Chondrocyte (in vitro differentiated cells): ENCODE data around the gene FAF1. TPM values are rescaled to one million over a fixed set of nuclear protein-coding genes. Genes with fewer than 3 reads are reported as not detected.
"Not testable (repeated sequence)": the region's sequence is repeated elsewhere in the genome, so short reads cannot be mapped to it uniquely, and the experiment has no call there.

Source experiments
- DNase-seq: peaks from one replicate; pipeline ENCODE4 v3.0.0; 2021; ENCODE audit warnings: mixed read lengths, low spot score
- H3K27ac Mint-ChIP-seq: one replicate; pipeline ENCODE4 v1.8.0; 2021; ENCODE audit warnings: mild to moderate bottlenecking, moderate library complexity, mixed read lengths; ENCODE audit not compliant: unreplicated experiment
- H3K27me3 Mint-ChIP-seq: 2 replicates; pipeline ENCODE4 v1.8.0; 2021; ENCODE audit warnings: low read depth, mixed read lengths
- H3K36me3 Mint-ChIP-seq: 2 replicates; pipeline ENCODE4 v1.8.0; 2021; ENCODE audit warnings: low read depth, mixed read lengths
- H3K4me1 Mint-ChIP-seq: 2 replicates; pipeline ENCODE4 v1.8.0; 2021; ENCODE audit warnings: low read depth, mild to moderate bottlenecking, mixed read lengths
- H3K4me3 Mint-ChIP-seq: one replicate; pipeline ENCODE4 v1.8.0; 2021; ENCODE audit warnings: mild to moderate bottlenecking, moderate library complexity, mixed read lengths; ENCODE audit not compliant: unreplicated experiment
- H3K9me3 Mint-ChIP-seq: 2 replicates; pipeline ENCODE4 v1.8.0; 2021; ENCODE audit warnings: low read depth, mixed read lengths
- total RNA-seq: library from RNA; stranded (reverse); gene quantifications from 3 replicates; pipeline ENCODE4 v1.2.1, GENCODE V29; 2021
- TF ChIP-seq, protein P1 (sequence below): fragments of 200-600 bp; sonication (generic); IDR thresholded peaks from 2 replicates; pipeline ENCODE4 v1.5.0; 2021; ENCODE audit warnings: antibody characterized with exemption, mild to moderate bottlenecking, moderate library complexity

FAF1 gene
- total RNA-seq, 1 donor from 2014 or later, result 38.7 TPM

DNA sequence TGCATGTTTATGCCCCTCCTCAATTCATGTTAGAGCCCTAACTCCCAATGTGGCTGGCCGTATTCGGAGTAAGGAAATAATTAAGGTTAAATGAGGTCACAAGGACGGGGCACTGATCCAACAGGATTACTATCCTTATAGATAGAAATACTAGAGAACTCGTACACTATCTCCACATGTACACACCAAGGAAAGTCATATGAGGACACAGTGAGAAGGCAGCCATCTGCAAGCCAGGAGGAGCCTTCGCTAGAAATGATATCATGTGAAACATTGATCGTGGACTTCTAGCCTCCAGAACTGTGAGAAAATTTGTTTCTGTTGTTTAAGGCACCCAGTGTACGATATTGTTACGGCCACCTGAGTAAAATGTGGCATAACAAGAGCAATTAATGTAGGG is 79.7 kb downstream of the FAF1 start:
- Mint-ChIP-seq H3K4me1 (no peaks in the 10 kb centered on the region), H3K36me3 (no peaks in the 10 kb centered on the region), H3K27me3 (no peaks in the 10 kb centered on the region), H3K4me3 (no peak overlapping the region), H3K27ac (no peak overlapping the region), H3K9me3 (peaks cover 3% of the 10 kb centered on the region)
- TF ChIP-seq, protein P1, sequence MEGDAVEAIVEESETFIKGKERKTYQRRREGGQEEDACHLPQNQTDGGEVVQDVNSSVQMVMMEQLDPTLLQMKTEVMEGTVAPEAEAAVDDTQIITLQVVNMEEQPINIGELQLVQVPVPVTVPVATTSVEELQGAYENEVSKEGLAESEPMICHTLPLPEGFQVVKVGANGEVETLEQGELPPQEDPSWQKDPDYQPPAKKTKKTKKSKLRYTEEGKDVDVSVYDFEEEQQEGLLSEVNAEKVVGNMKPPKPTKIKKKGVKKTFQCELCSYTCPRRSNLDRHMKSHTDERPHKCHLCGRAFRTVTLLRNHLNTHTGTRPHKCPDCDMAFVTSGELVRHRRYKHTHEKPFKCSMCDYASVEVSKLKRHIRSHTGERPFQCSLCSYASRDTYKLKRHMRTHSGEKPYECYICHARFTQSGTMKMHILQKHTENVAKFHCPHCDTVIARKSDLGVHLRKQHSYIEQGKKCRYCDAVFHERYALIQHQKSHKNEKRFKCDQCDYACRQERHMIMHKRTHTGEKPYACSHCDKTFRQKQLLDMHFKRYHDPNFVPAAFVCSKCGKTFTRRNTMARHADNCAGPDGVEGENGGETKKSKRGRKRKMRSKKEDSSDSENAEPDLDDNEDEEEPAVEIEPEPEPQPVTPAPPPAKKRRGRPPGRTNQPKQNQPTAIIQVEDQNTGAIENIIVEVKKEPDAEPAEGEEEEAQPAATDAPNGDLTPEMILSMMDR, result no peak
- no peak for DNase-seq

DNA sequence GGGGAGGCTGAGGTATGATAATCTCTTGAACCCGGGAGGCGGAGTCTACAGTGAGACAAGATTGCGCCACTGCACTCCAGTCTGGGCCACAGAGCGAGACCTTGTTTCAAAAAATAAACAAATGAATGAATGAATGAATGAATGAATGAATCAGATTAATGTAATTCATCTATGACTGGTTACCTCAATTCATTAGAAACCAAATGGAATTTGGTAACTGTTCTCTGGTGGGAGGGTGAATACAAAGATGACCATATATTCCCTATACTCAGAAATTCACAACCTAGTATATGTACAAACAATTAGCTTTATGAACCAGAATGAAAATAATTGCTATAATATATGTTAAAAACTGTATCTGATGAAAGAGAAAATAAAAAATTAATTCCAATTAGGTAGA is 80.9 kb downstream of the FAF1 start:
- H3K9me3 Mint-ChIP-seq, result no peaks in the 10 kb centered on the region
- no peaks in the 10 kb centered on the region for H3K36me3 Mint-ChIP-seq
- no peak overlapping the region for H3K4me3 Mint-ChIP-seq

DNA sequence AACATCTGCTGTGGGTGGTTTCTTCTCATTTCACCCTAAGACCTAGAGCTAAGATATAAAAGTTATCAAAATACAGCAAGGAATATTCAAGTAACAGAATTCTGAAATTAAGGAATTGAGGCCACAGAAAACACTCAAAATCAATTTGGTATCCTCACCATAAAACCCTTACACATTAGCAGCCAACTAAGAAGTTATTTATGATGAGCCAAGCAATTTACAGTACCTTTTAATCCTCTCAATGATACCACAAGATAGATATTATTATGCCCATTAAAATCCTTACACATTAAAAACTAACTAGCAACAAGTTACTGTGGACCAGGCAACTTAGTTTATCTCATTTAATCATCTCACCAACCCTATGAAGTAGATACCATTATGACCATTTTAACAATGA is 81.6 kb downstream of the FAF1 start:
- no peak overlapping the region for H3K4me3 Mint-ChIP-seq
- no peaks in the 10 kb centered on the region for H3K27me3 Mint-ChIP-seq
- H3K27ac Mint-ChIP-seq, result no peak overlapping the region
- no peak for DNase-seq
- H3K9me3 Mint-ChIP-seq, result no peaks in the 10 kb centered on the region
- TF ChIP-seq, protein P1, result no peak
- H3K4me1 Mint-ChIP-seq, result peaks cover 4% of the 10 kb centered on the region
- no peaks in the 10 kb centered on the region for H3K36me3 Mint-ChIP-seq

More for the DNA sequence above, 80.9 kb downstream of the FAF1 start:
- Mint-ChIP-seq H3K27me3 (no peaks in the 10 kb centered on the region), H3K27ac (no peak overlapping the region), H3K4me1 (no peaks in the 10 kb centered on the region)
- TF ChIP-seq, protein P1, result no peak
- DNase-seq, result no peak

DNA sequence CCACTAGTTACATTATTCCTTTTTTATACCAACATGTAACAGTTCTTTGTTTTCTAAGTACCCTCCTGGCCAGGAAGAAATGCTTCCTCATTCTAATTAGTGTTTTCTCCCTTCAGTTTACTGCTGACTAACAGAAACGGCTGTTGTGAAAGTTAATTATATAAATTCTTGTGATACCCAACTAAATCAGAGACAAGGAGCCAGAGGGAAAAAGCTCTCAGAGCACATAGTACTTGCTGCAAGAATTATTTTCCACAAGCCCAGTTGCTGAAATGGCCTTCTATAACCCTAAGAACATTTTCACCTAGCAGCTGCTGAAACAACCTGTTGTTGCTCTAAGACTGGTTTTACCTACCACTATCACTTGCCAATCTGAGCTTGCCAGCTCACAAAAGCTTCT is 82.4 kb downstream of the FAF1 start:
- no peaks in the 10 kb centered on the region for H3K9me3 Mint-ChIP-seq
- no peak overlapping the region for H3K4me3 Mint-ChIP-seq
- no peaks in the 10 kb centered on the region for H3K27me3 Mint-ChIP-seq
- H3K4me1 Mint-ChIP-seq, result peaks cover 7% of the 10 kb centered on the region
- TF ChIP-seq, protein P1, result no peak
- DNase-seq, result no peak
- H3K36me3 Mint-ChIP-seq, result no peaks in the 10 kb centered on the region
- no peak overlapping the region for H3K27ac Mint-ChIP-seq

DNA sequence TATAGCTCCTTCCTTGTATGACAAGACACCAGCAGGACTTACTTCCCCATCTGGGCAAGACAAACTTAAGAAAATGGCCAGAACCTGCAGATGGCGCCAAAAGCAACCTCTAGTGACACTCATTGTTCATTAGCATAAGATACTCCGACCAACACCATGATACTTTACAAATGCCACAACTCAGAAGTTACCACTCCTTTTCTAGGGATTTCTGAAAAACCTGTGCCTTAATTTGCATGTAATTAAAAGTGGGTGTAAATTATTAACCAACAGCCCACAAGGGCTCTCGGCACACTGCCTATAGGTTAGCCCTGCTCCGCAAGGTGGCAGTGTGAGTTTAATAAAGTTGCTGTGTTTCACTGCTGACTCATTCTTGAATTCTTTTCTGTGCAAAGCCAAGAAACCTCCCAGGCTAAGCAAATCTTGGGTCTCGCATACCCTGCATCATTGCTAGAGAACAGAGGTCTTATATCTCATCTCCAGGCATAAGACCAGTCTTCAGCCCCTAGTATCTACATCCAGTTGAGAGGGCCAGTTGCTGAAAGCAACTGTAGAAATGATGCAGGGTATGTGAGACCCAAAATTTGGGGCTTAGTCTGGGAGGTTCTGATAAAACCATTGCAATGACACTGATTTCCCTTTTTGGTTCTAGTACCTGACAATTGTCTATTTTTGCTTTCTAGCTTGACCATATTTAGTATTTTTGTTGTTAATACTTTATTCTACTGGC is 86.4 kb downstream of the FAF1 start:
- TF ChIP-seq, protein P1, result peak; percentile 91
- peak overlapping the region; percentile 65 for H3K4me3 Mint-ChIP-seq

DNA sequence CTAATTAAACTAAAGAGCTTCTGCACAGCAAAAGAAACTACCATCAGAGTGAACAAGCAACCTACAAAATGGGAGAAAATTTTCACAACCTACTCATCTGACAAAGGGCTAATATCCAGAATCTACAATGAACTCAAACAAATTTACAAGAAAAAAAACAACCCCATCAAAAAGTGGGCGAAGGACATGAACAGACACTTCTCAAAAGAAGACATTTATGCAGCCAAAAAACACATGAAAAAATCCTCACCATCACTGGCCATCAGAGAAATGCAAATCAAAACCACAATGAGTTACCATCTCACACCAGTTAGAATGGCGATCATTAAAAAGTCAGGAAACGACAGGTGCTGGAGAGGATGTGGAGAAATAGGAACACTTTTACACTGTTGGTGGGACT is 95.2 kb downstream of the FAF1 start:
- DNase-seq, H3K27me3 Mint-ChIP-seq: not testable (repeated sequence)

More for the DNA sequence above, 86.4 kb downstream of the FAF1 start:
- Mint-ChIP-seq H3K27me3 (no peaks in the 10 kb centered on the region), H3K9me3 (peaks cover under 1% of the 10 kb centered on the region), H3K4me1 (peaks cover 7% of the 10 kb centered on the region), H3K36me3 (no peaks in the 10 kb centered on the region), H3K27ac (peak overlapping the region; percentile 58)
- no peak for DNase-seq

More for the DNA sequence above, 95.2 kb downstream of the FAF1 start:
- H3K36me3 Mint-ChIP-seq, H3K4me3 Mint-ChIP-seq, H3K27ac Mint-ChIP-seq: not testable (repeated sequence)
- peaks cover 41% of the 10 kb centered on the region for H3K9me3 Mint-ChIP-seq
- H3K4me1 Mint-ChIP-seq, result peaks cover 15% of the 10 kb centered on the region
